ENCODE data around the gene GALNTL6. TPM values are rescaled to one million over a fixed set of nuclear protein-coding genes. Genes with fewer than 3 reads are reported as not detected.

GALNTL6 gene
- polyA plus RNA-seq, 3 donors: 0.85 to 3.4 (median 0.98) TPM

GRCh38 chr4:172514011-172514410 lies 700.8 kb downstream of the GALNTL6 start:
- DNase-seq (ENCODE audit: low read depth in 3 of 3, low spot score in 2 of 3): no peak

DNA sequence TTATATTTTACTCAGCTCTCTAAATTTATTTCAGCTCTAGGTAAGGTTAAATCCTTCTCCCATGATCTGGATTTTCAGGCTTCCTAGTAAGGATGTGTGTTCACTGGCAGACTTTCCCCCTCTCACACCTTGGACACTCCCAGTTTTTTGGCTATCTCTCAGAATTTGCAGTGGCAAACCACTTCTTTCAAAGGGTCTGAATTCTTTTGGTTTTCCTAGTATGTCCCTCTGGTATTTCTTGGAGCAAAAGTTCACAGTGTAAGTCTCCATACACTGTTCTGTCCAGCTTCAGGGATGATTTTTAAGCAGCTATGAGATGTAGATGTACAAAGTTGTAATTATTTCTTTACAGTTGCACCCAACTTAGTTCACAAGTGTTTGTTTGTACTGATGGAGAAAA lies 701.6 kb downstream of the GALNTL6 start:
- DNase-seq (ENCODE audit: low read depth in 3 of 3, low spot score in 2 of 3): no peak

DNA sequence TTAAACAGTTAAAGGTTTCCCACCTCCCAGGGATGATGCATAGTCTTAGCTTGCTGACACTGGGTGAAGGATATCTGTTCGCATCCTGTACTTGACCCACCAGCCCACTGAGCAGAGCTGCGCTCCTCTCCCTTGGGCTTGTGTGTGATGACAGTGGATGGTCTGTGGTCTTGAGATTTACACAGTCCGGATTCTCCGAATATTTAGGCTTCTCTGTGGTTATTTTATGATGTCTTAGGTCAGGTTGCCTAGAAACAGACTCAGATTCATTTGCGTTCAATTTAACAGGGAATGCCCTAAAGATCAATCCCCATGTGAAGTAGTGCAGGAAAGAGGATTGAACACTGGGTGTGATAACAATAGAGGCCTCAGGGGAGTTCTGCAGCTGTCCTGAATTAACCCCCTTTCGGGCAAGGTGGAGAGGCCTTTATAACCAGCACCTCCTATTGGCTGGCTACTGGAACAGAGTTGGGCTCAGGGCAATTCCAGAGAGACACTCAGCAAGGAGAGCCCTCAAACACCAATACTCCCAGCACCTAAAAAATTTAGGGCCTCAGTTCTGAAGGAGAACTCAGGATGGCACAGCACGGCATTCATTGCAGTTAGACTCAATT lies 702.2 kb downstream of the GALNTL6 start:
- DNase-seq (ENCODE audit: low read depth in 3 of 3, low spot score in 2 of 3): no peak

DNA sequence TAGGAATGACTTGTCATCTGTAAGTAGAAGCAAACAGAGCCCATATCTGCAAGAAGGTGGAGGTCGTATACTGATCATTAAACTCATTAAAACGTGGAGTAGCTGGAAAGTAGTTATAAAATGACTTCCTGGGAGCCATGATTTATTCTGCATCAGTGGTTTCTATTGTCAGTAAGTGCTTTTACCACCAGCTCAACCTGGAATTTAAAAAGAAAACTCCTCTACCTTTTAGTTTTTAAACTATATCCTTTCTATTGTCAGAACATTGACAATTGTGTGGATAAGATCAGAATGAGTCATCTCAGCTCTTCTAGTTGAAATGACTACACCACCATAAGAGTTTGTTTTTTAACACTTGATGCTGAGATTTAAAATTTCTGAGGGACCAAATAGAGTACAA lies 704.2 kb downstream of the GALNTL6 start:
- DNase-seq (ENCODE audit: low read depth in 3 of 3, low spot score in 2 of 3): no peak

GRCh38 chr4:172521248-172521647 lies 708.0 kb downstream of the GALNTL6 start:
- no peak for DNase-seq (ENCODE audit: low read depth in 3 of 3, low spot score in 2 of 3)

GRCh38 chr4:172521680-172522079 lies 708.5 kb downstream of the GALNTL6 start:
- DNase-seq (ENCODE audit: low read depth in 3 of 3, low spot score in 2 of 3): no peak

DNA sequence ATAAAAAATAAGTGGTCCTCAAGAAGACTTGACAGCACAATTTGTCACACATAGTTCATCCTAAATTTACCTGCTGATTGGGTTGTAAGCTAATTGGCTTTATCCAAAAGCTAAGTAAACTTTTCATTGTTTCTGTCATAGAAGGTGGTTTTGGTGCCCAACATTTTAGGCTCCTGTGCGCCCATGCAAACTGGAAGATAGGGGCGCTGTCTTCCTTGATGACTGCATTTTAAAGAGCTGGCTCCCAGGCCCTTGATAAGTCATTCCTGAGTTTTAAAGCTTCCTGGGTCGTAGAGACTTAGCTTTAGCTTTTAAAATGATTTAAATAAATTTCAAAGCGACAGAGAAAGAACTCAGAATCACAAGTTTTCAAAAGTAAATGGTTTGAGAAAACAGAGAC lies 730.0 kb downstream of the GALNTL6 start:
- no peak for DNase-seq (ENCODE audit: low read depth in 3 of 3, low spot score in 2 of 3)

DNA sequence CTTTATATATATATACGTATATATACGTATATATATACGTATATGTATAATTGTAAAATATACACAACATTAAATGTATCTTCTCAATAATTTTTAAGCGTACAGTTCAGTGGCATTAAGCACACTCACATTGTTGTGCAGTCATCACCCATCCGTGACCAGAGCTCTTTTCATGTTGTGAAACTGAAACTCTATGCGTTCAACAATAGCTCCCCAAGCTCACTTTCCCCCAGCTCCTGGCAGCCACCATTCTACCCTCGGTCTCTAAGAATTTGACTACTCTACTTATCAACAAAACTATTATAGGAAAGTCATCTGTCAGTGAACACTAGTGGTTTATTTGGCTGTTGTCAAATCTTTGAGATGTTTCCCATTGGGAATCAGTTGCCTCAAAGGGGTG lies 733.6 kb downstream of the GALNTL6 start:
- DNase-seq (ENCODE audit: low read depth in 3 of 3, low spot score in 2 of 3): no peak

DNA sequence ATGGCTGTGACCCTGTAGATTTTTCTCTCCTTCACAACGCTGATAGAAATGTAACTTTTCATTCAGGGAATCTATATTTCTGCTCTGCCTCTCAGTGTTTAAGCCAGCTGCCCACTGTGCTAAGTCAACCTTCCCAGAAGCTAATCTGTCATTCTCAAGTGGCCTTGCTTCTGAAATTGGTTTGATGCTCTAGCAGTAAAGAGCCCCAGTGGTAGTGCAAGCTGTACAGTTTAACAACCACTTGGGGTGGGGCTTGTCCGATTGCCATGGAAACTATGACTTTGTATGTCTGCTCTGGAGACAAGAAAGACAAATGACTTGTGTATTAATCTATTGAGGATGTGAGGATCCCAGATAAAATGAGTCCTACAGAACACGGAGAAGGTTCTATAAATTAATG lies 734.5 kb downstream of the GALNTL6 start:
- no peak for DNase-seq (ENCODE audit: low read depth in 3 of 3, low spot score in 2 of 3)

- no peak for DNase-seq (ENCODE audit: low read depth in 3 of 3, low spot score in 2 of 3)
These were observed 740.0 kb downstream of the GALNTL6 start for GRCh38 chr4:172553216-172553615.

GRCh38 chr4:172554588-172554987 lies 741.4 kb downstream of the GALNTL6 start:
- DNase-seq (ENCODE audit: low read depth in 3 of 3, low spot score in 2 of 3): no peak

DNA sequence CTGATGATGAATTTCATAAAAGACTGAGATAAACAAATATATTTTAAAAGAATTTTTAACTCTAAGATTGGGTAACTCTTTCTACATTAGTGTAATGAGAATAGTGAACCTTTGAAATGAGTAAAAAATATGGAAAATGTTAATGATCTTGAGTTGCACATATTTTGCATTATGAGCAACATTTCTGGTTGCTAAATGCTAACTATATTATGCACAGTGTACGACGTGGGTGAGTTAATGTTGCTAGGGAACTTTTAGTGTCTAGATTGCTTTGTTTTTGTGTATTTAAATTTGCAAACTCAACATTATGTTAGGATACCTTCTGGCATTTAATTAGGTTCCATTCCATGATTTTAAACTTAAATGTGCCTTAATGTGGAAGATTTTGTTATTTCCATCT lies 742.5 kb downstream of the GALNTL6 start:
- no peak for DNase-seq (ENCODE audit: low read depth in 3 of 3, low spot score in 2 of 3)

DNA sequence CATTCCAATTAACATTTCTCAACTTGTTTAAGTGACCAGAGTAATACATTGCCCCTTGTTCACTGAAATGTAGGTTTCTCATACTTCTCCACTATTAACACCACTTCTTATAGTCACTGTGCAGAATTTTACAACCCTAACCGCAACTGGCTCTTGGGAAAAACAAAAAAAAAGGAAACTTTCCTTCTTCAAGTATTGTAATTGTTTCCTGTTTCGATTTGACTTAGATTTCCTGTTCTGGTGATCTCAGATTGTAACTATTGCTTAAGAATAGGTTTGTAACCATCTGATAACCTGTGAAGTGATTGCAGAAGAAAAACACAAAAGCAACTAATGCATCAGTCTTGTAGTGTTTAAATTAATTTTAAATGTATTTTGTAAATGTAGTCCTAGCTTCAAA lies 760.7 kb downstream of the GALNTL6 start:
- no peak for DNase-seq (ENCODE audit: low read depth in 3 of 3, low spot score in 2 of 3)

- DNase-seq (ENCODE audit: low read depth in 3 of 3, low spot score in 2 of 3): no peak
These were observed 765.5 kb downstream of the GALNTL6 start for GRCh38 chr4:172578712-172579111.

DNA sequence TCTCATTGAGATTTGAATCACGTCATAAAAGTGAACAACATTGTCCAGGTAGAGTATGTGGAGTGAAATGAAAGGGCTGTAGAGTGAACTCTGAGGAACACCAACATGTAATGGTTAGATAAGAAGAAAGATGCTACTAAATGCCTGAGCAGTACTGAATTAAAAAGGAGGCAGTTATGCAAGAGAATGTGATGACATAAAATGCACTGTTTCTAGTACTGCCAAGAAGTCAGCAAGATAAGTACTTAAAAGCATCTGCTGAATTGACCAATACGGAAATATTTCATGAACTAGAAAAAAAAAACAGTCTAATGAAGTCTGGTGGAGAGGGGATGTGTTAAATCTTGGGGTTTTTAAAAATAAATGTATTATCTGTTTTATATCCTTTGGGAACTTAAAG lies 771.6 kb downstream of the GALNTL6 start:
- DNase-seq (ENCODE audit: low read depth in 3 of 3, low spot score in 2 of 3): no peak

- DNase-seq (ENCODE audit: low read depth in 3 of 3, low spot score in 2 of 3): no peak
These were observed 783.0 kb downstream of the GALNTL6 start for GRCh38 chr4:172596206-172596605.

GRCh38 chr4:172599554-172599953 lies 786.4 kb downstream of the GALNTL6 start:
- DNase-seq (ENCODE audit: low read depth in 3 of 3, low spot score in 2 of 3): no peak

DNA sequence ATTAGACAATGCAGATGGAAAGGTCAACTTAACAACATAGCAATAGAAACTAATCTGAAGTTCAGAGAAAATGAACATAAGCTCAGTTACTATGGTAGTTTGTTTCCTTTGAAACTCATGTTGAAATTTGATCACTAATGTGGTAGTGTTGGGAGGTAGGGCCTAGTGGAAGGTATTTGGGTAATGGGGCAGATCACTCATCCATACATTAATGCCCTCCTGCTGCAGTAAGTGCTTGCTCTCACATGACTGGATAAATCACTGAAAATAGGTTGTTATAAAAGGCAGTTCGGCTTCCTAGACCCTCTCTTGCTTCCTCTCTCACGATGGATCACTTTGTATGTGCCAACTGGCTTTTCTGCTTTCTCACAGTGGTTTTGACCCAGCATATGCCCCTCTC lies 788.0 kb downstream of the GALNTL6 start:
- DNase-seq (ENCODE audit: low read depth in 3 of 3, low spot score in 2 of 3): no peak

DNA sequence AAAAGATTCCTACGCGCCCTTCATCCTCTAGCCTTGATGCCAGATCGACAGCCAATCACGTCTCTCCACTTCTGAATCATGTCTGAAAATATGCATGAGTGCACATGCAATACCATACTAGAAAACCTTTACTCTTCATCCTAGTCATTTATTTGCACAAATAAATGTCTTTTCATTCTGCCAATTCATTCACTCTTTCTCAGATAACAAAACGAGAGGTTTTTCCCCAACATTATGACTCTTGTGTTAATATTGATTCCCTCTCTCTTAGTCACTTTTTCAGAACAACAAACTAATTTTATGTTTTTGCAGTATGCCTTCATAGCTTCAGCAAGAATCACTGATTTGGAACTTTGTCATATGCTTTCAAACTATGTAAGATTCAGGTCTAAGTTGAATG lies 806.0 kb downstream of the GALNTL6 start:
- DNase-seq (ENCODE audit: low read depth in 3 of 3, low spot score in 2 of 3): no peak

DNA sequence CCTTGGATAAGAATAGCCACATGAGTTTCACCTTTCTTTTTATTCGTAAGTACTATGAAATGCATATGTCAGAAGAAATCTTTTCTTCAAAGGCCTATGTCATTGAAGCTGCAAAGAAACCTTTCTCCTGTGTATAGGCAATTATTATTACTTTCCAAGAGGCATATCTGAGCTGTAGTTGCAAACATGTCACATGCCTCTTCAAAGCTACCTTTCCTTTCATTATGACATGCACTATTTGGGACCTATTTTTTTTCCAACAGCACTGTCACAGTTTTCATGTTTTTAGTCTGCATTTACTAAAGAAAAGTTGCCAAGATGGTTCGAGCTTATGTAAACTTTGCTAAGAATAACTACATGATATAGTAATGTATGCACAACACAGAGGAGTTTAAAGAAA lies 806.6 kb downstream of the GALNTL6 start:
- DNase-seq (ENCODE audit: low read depth in 3 of 3, low spot score in 2 of 3): no peak

DNA sequence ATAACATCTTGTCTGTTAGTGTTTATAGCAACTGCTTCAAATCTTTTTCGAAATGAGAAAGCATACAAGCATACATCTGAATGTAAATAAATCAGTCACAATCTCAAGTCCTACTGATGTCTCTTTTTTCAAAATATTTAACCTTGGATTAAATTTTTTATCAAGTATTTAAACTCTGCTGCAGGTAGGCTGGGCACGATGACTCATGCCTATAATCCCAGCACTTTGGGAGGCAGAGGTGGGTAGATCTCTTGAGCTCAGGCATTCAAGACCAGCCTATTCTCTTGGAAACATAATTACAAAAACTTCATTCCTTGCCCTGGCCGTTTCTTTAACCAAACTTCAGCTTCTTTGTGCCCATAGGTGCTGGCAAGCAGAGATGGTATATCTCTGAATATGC lies 815.1 kb downstream of the GALNTL6 start:
- DNase-seq (ENCODE audit: low read depth in 3 of 3, low spot score in 2 of 3): no peak

DNA sequence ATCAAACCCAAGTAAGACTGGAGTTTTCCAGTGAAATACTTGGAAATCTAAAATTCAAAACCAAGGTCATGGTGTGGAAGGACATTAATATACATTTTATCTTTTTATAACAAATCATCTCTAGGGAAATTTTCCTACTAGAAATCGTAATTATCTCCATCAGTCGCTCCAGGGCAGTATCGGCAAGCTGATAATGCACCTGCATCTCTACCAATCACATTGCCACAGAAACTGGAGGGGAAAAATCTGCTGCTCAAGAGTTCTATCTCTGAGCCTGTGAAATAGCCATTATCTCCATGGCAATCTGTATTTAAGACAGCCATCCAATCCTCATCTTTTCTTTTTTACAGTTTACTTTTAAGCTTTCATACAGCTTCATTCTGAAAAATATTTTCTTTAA lies 817.1 kb downstream of the GALNTL6 start:
- DNase-seq (ENCODE audit: low read depth in 3 of 3, low spot score in 2 of 3): no peak

DNA sequence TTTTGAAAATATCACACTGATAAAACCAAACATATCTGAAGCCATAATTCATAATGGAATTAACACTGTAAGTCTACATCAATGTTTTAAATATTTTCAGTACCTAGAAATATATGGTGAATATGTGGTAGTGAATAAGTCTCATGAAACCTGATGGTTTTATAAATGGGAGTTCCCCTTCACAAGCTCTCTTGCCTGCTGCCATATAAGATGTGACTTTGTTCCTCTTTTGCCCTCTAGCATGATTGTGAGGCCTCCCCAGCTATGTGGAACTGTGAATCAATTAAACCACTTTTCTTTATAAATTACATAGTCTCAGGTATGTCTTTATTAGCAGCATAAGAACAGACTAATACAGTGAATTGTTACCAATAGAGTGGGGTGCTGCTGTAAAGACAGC lies 818.6 kb downstream of the GALNTL6 start:
- no peak for DNase-seq (ENCODE audit: low read depth in 3 of 3, low spot score in 2 of 3)

Data from right renal cortex interstitium (tissue), 3 donors.